AG10803 (cell line): ENCODE measurements around the gene CCDC188.

Experiments used
- DNase-seq: peaks from one replicate; pipeline ENCODE4 v3.0.0; 2010; ENCODE audit warnings: low read depth
- H3K4me3 ChIP-seq: 2 replicates; pipeline ENCODE4 v1.5.1; 2011; ENCODE audit warnings: mild to moderate bottlenecking, low read length, control low read depth
- TF ChIP-seq, protein P1 (sequence below): conservative IDR thresholded peaks from 2 replicates; pipeline ENCODE4 v1.5.1; 2011; ENCODE audit warnings: mild to moderate bottlenecking, low read length, control low read depth, inconsistent platforms

CCDC188 gene

DNA sequence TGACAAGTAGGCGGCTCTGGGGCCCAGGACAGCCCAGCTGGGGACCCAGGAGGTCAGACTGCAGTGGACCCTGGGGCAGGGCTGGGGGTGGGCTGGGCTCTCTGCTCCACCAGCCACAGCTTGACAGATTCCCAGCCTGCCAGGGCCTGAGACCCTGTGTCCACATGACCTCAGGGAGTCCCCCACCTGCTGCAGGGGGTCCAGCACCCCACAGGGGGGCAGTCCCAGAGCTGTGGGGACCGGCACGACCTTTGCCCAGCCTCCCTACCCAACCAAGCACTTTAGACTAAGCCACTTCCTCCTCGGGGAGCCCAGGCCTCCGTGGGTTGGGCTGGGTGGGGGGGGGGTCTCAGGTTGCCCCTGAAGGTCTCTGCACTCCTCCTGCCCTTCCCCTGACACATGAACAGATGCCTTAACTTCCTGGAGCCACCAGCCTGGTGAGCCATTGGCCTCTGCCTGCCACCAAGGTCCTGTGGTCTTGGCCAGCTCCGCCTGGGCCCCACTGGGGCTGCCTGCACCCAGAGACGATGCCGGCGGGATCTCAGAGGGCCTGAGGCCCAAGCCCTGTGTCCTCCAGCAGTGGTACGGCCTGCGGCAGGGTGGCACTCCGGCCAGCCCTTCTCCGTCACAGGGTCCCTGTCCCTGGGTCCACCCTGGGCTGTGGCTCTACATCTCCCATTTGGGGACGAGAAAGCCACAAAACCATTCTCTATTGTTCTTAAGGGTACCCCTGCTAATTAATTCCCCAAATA lies 3.4 kb downstream of the CCDC188 start:
- TF ChIP-seq, protein P1, sequence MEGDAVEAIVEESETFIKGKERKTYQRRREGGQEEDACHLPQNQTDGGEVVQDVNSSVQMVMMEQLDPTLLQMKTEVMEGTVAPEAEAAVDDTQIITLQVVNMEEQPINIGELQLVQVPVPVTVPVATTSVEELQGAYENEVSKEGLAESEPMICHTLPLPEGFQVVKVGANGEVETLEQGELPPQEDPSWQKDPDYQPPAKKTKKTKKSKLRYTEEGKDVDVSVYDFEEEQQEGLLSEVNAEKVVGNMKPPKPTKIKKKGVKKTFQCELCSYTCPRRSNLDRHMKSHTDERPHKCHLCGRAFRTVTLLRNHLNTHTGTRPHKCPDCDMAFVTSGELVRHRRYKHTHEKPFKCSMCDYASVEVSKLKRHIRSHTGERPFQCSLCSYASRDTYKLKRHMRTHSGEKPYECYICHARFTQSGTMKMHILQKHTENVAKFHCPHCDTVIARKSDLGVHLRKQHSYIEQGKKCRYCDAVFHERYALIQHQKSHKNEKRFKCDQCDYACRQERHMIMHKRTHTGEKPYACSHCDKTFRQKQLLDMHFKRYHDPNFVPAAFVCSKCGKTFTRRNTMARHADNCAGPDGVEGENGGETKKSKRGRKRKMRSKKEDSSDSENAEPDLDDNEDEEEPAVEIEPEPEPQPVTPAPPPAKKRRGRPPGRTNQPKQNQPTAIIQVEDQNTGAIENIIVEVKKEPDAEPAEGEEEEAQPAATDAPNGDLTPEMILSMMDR = no peak
- H3K4me3 ChIP-seq = no peak overlapping the region
- DNase-seq = no peak

DNA sequence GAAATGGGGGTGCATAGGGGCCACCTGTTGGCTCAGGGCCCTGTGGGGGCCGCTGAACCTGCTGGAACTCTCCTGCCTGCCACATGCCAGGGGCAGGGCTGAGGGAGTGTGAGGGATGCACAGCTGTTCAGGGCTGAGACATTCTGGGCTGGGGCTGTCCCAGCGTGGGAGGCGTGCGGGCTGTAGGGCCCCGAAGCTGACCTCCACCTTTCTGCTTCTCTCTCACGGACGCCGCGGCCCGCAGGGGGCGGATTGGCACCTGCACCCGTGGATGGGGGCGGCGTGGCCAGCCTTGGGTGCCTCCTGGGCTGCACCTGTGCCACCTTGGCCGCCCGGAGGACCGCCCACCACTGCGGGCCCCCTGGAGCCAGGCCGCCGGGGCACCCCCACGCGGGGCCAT lies 4.1 kb downstream of the CCDC188 start:
- no peak for DNase-seq
- TF ChIP-seq, protein P1 = no peak
- no peak overlapping the region for H3K4me3 ChIP-seq

DNA sequence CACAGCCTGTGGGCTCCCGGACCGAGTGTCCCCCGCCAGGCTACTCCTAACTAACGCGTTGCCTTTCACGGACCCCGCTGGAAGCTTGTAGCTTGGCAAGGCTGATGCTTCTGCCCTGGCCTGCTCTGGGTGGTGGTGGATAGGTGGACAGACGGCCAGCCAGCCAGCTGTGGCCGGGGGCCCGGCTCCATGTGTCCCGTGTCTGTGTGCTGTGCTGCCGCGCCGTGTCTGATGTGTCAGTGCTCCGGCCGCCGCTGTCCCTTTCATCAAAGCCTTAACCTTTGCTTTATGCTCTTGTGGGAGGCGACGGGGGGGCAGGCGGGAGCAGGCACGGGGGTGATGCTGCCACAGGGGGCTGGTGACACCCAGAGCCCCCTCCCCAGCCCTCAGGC lies 5.0 kb downstream of the CCDC188 start:
- no peak for DNase-seq
- H3K4me3 ChIP-seq = no peak overlapping the region
- TF ChIP-seq, protein P1 = no peak

DNA sequence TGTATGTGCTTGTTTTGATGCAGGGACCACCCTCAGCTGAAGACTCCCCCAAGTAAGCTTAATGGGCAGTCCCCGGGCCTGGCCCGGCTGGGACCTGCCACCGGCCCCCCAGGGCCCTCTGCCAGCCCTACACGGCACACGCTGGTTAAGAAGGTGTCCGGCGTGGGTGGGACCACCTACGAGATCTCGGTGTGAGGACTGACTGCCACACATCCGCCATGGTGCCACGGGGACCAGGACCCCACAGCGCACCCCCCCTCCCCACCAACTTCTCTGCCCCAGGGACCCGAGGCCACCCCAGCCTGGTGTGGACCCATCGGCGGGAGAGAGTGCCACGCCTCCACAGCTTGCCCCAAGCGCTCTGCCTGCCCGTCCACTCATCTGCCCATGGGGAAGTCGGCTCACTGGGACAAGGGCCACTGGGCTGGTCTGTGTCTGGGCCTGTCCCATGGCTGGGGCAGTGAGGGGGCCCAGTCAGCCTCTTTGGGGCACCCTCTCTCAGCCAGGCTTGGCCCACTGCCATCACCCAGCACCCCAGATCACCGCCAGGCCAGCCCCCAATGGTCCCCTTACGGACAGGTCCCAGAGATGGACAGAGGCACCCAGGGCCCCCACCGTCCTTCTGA lies 5.5 kb downstream of the CCDC188 start:
- no peak for DNase-seq
- no peak overlapping the region for H3K4me3 ChIP-seq
- TF ChIP-seq, protein P1 = no peak

DNA sequence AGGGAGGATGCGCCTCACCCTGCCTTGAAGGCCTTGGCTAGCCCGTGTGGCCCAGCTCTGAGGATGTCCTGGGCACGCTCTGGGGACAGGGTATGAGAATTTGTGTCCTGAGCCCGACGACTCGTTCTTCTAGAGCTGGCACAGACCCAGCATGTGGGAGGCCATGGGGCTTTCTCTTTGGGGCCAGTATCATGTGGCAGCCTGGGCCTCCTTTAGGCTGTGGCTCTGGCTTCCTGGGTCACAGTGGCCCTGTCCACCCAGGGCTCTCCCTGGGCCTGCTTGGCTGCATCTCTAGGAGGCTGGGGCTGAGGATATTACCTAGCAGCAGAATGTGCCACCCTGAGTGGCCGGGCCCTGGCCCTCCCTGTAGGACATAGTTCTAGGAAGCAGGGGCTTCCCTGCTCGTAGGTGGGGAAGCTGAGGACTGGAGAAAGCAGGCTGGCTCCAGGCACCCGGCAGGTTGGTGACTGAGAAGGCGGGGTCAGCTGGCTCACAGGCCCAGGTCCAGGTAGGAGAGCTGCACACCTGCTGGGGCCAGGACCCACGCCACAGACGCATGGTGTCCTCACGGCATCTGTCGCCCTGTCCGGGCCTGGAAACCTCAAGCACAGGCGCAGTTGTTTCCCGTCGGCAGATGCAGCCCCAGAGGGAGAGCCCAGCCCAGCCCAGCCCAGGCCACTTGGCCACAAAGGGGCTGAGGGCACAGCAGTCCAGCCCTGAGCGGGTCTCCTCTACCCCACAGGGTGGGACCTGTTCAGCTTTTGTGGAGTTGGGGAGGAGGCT lies 6.8 kb downstream of the CCDC188 start:
- no peak for DNase-seq
- TF ChIP-seq, protein P1 = no peak
- H3K4me3 ChIP-seq = no peak overlapping the region

DNA sequence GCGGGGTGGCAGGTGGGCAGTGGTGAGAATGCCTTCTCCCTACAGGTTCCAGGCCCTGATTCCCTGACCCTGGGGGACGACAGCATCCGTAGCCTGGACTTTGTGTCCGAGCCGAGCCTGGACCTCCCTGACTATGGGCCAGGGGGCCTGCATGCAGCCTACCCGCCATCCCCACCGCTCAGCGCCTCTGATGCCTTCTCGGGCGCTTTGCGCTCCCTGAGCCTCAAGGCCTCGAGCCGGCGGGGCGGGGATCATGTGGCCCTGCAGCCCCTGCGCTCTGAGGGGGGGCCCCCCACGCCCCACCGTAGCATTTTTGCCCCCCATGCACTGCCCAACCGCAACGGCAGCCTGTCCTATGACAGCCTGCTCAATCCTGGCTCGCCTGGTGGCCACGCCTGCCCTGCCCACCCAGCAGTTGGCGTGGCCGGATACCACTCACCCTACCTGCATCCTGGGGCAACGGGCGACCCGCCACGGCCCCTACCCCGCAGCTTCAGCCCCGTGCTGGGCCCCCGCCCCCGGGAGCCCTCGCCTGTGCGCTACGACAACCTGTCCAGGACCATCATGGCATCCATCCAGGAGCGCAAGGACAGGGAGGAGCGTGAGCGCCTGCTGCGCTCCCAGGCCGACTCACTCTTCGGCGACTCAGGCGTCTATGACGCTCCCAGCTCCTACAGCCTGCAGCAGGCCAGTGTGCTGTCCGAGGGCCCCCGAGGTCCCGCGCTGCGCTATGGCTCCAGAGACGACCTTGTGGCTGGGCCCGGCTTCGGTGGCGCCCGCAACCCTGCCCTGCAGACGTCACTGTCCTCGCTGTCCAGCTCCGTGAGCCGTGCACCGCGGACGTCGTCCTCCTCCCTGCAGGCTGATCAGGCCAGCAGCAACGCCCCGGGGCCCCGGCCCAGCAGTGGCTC lies 7.9 kb downstream of the CCDC188 start:
- DNase-seq = no peak
- TF ChIP-seq, protein P1 = no peak
- H3K4me3 ChIP-seq = no peak overlapping the region
